Immature natural killer cell (primary cell): ENCODE results near the gene LILRA6. TPM values are rescaled to one million over a fixed set of nuclear protein-coding genes. Genes with fewer than 3 reads are reported as not detected.
A peak's percentile ranks its signal among the peaks of the same experiment; 100 is the strongest.
"Not testable (repeated sequence)": the region's sequence is repeated elsewhere in the genome, so short reads cannot be mapped to it uniquely, and the experiment has no call there.

Source experiments
- DNase-seq, 3 donors: peaks; one replicate each; pipeline ENCODE4 v3.0.0; 2022; ENCODE audit warnings: mixed read lengths in 1 of 3
- H3K27ac Mint-ChIP-seq, 6 donors: one replicate each; pipeline ENCODE4 v1.8.0; 2020; ENCODE audit warnings: mixed read lengths in 6 of 6, mild to moderate bottlenecking in 5 of 6, inconsistent platforms in 4 of 6, moderate library complexity in 3 of 6
- H3K27me3 Mint-ChIP-seq, 3 donors: one replicate each; pipeline ENCODE4 v1.8.0; 2020 to 2021; ENCODE audit warnings: low read depth in 3 of 3, mild to moderate bottlenecking in 3 of 3, mixed read lengths in 3 of 3, moderate library complexity in 3 of 3, inconsistent platforms in 1 of 3
- H3K36me3 Mint-ChIP-seq, 3 donors: one replicate each; pipeline ENCODE4 v1.8.0; 2020; ENCODE audit warnings: mixed read lengths in 3 of 3, inconsistent platforms in 2 of 3, mild to moderate bottlenecking in 2 of 3
- H3K4me1 Mint-ChIP-seq, 2 donors: one replicate each; pipeline ENCODE4 v1.8.0; 2020; ENCODE audit warnings: inconsistent platforms in 2 of 2, mild to moderate bottlenecking in 2 of 2, mixed read lengths in 2 of 2, moderate library complexity in 1 of 2
- H3K4me3 Mint-ChIP-seq, 5 donors: one replicate each; pipeline ENCODE4 v1.8.0; 2020; ENCODE audit warnings: mild to moderate bottlenecking in 5 of 5, mixed read lengths in 5 of 5, inconsistent platforms in 3 of 5, moderate library complexity in 3 of 5
- H3K9me3 Mint-ChIP-seq, 6 donors: one replicate each; pipeline ENCODE4 v1.8.0; 2020; ENCODE audit warnings: mild to moderate bottlenecking in 6 of 6, mixed read lengths in 6 of 6, inconsistent platforms in 4 of 6, moderate library complexity in 3 of 6
- polyA plus RNA-seq, 3 donors: library from polyadenylated mRNA; unstranded; fragments of 300-500 nt; fragmentation: Illumina TruSeq; gene quantifications; one replicate each; pipeline ENCODE4 v1.2.3, GENCODE V29; 2021

The LILRA6 gene
- polyA plus RNA-seq, 3 donors from 2014 or later, result 0.33 to 0.53 (median 0.39) TPM

- not testable (repeated sequence) for H3K36me3 Mint-ChIP-seq, DNase-seq, H3K27ac Mint-ChIP-seq, H3K9me3 Mint-ChIP-seq, H3K4me3 Mint-ChIP-seq, H3K4me1 Mint-ChIP-seq
- peaks cover 3 to 14% (median 6%) of the 10 kb centered on the region in 3 donors for H3K27me3 Mint-ChIP-seq
These were observed 34.6 kb upstream of the LILRA6 start for GRCh38 chr19:54277111-54277615.

- Mint-ChIP-seq H3K27ac (no peak overlapping the region), H3K36me3 (no peaks in the 10 kb centered on the region), H3K4me1 (no peaks in the 10 kb centered on the region), H3K9me3 (no peaks in the 10 kb centered on the region), H3K4me3 (no peak overlapping the region), H3K27me3 (peaks cover 2 to 13% (median 2%) of the 10 kb centered on the region in 3 donors)
- no peak for DNase-seq
These were observed 33.4 kb upstream of the LILRA6 start for GRCh38 chr19:54275951-54276350.

- H3K4me1 Mint-ChIP-seq, H3K9me3 Mint-ChIP-seq, H3K36me3 Mint-ChIP-seq, H3K4me3 Mint-ChIP-seq, DNase-seq, H3K27ac Mint-ChIP-seq, H3K27me3 Mint-ChIP-seq: not testable (repeated sequence)
These were observed 31.9 kb upstream of the LILRA6 start for GRCh38 chr19:54274516-54274915.

GRCh38 chr19:54273821-54274220 is 31.2 kb upstream of the LILRA6 start:
- no peaks in the 10 kb centered on the region for H3K36me3 Mint-ChIP-seq
- no peaks in the 10 kb centered on the region for H3K9me3 Mint-ChIP-seq
- no peak overlapping the region for H3K4me3 Mint-ChIP-seq
- peaks cover 0 to 6% (median 2%) of the 10 kb centered on the region in 3 donors for H3K27me3 Mint-ChIP-seq
- DNase-seq, result no peak
- H3K27ac Mint-ChIP-seq, result no peak overlapping the region
- H3K4me1 Mint-ChIP-seq, result no peaks in the 10 kb centered on the region

GRCh38 chr19:54272181-54272580 is 29.6 kb upstream of the LILRA6 start:
- not testable (repeated sequence) for H3K4me3 Mint-ChIP-seq, DNase-seq, H3K9me3 Mint-ChIP-seq, H3K27me3 Mint-ChIP-seq, H3K36me3 Mint-ChIP-seq, H3K4me1 Mint-ChIP-seq
- H3K27ac Mint-ChIP-seq, result peak overlapping the region in 1 of 6 donors; percentile 14

- DNase-seq, H3K36me3 Mint-ChIP-seq, H3K4me1 Mint-ChIP-seq, H3K27me3 Mint-ChIP-seq, H3K9me3 Mint-ChIP-seq, H3K4me3 Mint-ChIP-seq: not testable (repeated sequence)
- H3K27ac Mint-ChIP-seq, result peak overlapping the region in 1 of 6 donors; percentile 61
These were observed 29.0 kb upstream of the LILRA6 start for GRCh38 chr19:54271587-54271986.

- Mint-ChIP-seq H3K27me3 (peaks cover 0 to 8% (median 2%) of the 10 kb centered on the region in 3 donors), H3K9me3 (no peaks in the 10 kb centered on the region), H3K27ac (peak overlapping the region in 1 of 6 donors; percentile 61), H3K4me1 (no peaks in the 10 kb centered on the region), H3K4me3 (no peak overlapping the region), H3K36me3 (no peaks in the 10 kb centered on the region)
- no peak for DNase-seq
These were observed 28.5 kb upstream of the LILRA6 start for GRCh38 chr19:54271106-54271505.

GRCh38 chr19:54268936-54269335 is 26.3 kb upstream of the LILRA6 start:
- H3K4me3 Mint-ChIP-seq, result no peak overlapping the region
- no peak for DNase-seq
- H3K27me3 Mint-ChIP-seq, result peaks cover 0 to 10% (median 2%) of the 10 kb centered on the region in 3 donors
- no peak overlapping the region for H3K27ac Mint-ChIP-seq
- H3K4me1 Mint-ChIP-seq, result no peaks in the 10 kb centered on the region
- H3K36me3 Mint-ChIP-seq, result no peaks in the 10 kb centered on the region
- no peaks in the 10 kb centered on the region for H3K9me3 Mint-ChIP-seq

- Mint-ChIP-seq H3K4me3 (no peak overlapping the region), H3K4me1 (no peaks in the 10 kb centered on the region), H3K27me3 (peaks cover 0 to 7% (median 2%) of the 10 kb centered on the region in 3 donors), H3K9me3 (no peaks in the 10 kb centered on the region), H3K36me3 (no peaks in the 10 kb centered on the region), H3K27ac (peak overlapping the region in 1 of 6 donors; percentile 49)
- peak; percentile 41 to 72 (median 47) for DNase-seq
These were observed 23.5 kb upstream of the LILRA6 start for GRCh38 chr19:54266133-54266532.

- Mint-ChIP-seq H3K36me3 (no peaks in the 10 kb centered on the region), H3K4me3 (no peak overlapping the region), H3K27me3 (peaks cover 0 to 9% (median under 1%) of the 10 kb centered on the region in 3 donors), H3K4me1 (no peaks in the 10 kb centered on the region), H3K9me3 (no peaks in the 10 kb centered on the region), H3K27ac (no peak overlapping the region)
- no peak for DNase-seq
These were observed 19.9 kb upstream of the LILRA6 start for GRCh38 chr19:54262470-54262869.

- Mint-ChIP-seq H3K36me3 (no peaks in the 10 kb centered on the region), H3K27ac (no peak overlapping the region)
These were observed 19.5 kb upstream of the LILRA6 start for GRCh38 chr19:54262066-54262465.

GRCh38 chr19:54257116-54257480 is 14.5 kb upstream of the LILRA6 start, which contains the start of gene LILRB5:
LILRB5 (minus strand) TSS chr19:54257273; CDS start chr19:54257193, 80 bp downstream.
- H3K9me3 Mint-ChIP-seq, result no peaks in the 10 kb centered on the region
- peaks cover 4 to 7% (median 6%) of the 10 kb centered on the region in 3 donors for H3K27me3 Mint-ChIP-seq
- H3K27ac Mint-ChIP-seq, result no peak within 1 kb of the TSS
- H3K4me3 Mint-ChIP-seq, result no peak within 1 kb of the TSS
- H3K4me1 Mint-ChIP-seq, result no peaks in the 10 kb centered on the region
- no peaks in the 10 kb centered on the region for H3K36me3 Mint-ChIP-seq
- DNase-seq, result no peak

More at GRCh38 chr19:54262066-54262465, 19.5 kb upstream of the LILRA6 start:
- H3K9me3 Mint-ChIP-seq, result no peaks in the 10 kb centered on the region
- no peak for DNase-seq
- no peak overlapping the region for H3K4me3 Mint-ChIP-seq
- H3K27me3 Mint-ChIP-seq, result peaks cover 2 to 9% (median 2%) of the 10 kb centered on the region in 3 donors
- H3K4me1 Mint-ChIP-seq, result no peaks in the 10 kb centered on the region

GRCh38 chr19:54256250-54257115 is 13.9 kb upstream of the LILRA6 start:
- no peak overlapping the region for H3K4me3 Mint-ChIP-seq
- no peaks in the 10 kb centered on the region for H3K36me3 Mint-ChIP-seq
- no peaks in the 10 kb centered on the region for H3K4me1 Mint-ChIP-seq
- H3K27ac Mint-ChIP-seq, result no peak overlapping the region
- no peak for DNase-seq
- no peaks in the 10 kb centered on the region for H3K9me3 Mint-ChIP-seq
- H3K27me3 Mint-ChIP-seq, result peaks cover 4 to 7% (median 6%) of the 10 kb centered on the region in 3 donors

GRCh38 chr19:54255105-54255775 is 12.7 kb upstream of the LILRA6 start:
- no peak overlapping the region for H3K27ac Mint-ChIP-seq
- H3K36me3 Mint-ChIP-seq, result no peaks in the 10 kb centered on the region

More at GRCh38 chr19:54255105-54255775, 12.7 kb upstream of the LILRA6 start:
- H3K9me3 Mint-ChIP-seq, result no peaks in the 10 kb centered on the region
- no peak overlapping the region for H3K4me3 Mint-ChIP-seq
- no peak for DNase-seq
- H3K4me1 Mint-ChIP-seq, result no peaks in the 10 kb centered on the region
- H3K27me3 Mint-ChIP-seq, result peaks cover 4 to 7% (median 6%) of the 10 kb centered on the region in 3 donors
